ENCODE results near the gene BSPH1. TPM values are rescaled to one million over a fixed set of nuclear protein-coding genes. Genes with fewer than 3 reads are reported as not detected.
A peak's percentile ranks its signal among the peaks of the same experiment; 100 is the strongest.
"Not testable (repeated sequence)": the region's sequence is repeated elsewhere in the genome, so short reads cannot be mapped to it uniquely, and the experiment has no call there.

The BSPH1 gene
- total RNA-seq (2014; rRNA removed; shearing (Covaris generic)) = 0.25 TPM in 1 of 2 replicates, not detected in the other

- no peak for DNase-seq (ENCODE audit: low read depth)
Measured at GRCh38 chr19:47992070-47992469, at the start of gene BSPH1. BSPH1 (minus strand) TSS chr19:47992170; CDS start chr19:47992081, 89 bp downstream.

GRCh38 chr19:48036765-48037164 lies 44.8 kb upstream of the BSPH1 start:
- DNase-seq (ENCODE audit: low read depth) = no peak

- DNase-seq (ENCODE audit: low read depth) = no peak
Measured at GRCh38 chr19:48033604-48034003, 41.6 kb upstream of the BSPH1 start.

- DNase-seq (ENCODE audit: low read depth) = no peak
Measured at GRCh38 chr19:48030073-48030472, 38.1 kb upstream of the BSPH1 start.

GRCh38 chr19:48029431-48029830 lies 37.5 kb upstream of the BSPH1 start:
- DNase-seq (ENCODE audit: low read depth) = no peak

GRCh38 chr19:48025480-48025879 lies 33.5 kb upstream of the BSPH1 start:
- no peak for DNase-seq (ENCODE audit: low read depth)

GRCh38 chr19:48023518-48023917 lies 31.5 kb upstream of the BSPH1 start:
- no peak for DNase-seq (ENCODE audit: low read depth)

GRCh38 chr19:48023011-48023410 lies 31.0 kb upstream of the BSPH1 start:
- no peak for DNase-seq (ENCODE audit: low read depth)

- DNase-seq (ENCODE audit: low read depth) = no peak
Measured at GRCh38 chr19:48020686-48021085, 28.7 kb upstream of the BSPH1 start.

- DNase-seq (ENCODE audit: low read depth) = no peak
Measured at GRCh38 chr19:48010932-48011758, 19.2 kb upstream of the BSPH1 start.

- DNase-seq (ENCODE audit: low read depth) = peak; percentile 21
Measured at GRCh38 chr19:48006762-48007161, 14.8 kb upstream of the BSPH1 start.

GRCh38 chr19:48004236-48004635 lies 12.3 kb upstream of the BSPH1 start:
- DNase-seq (ENCODE audit: low read depth) = no peak

GRCh38 chr19:48000846-48001245 lies 8.9 kb upstream of the BSPH1 start:
- no peak for DNase-seq (ENCODE audit: low read depth)

GRCh38 chr19:47998800-47999199 lies 6.8 kb upstream of the BSPH1 start:
- no peak for DNase-seq (ENCODE audit: low read depth)

- no peak for DNase-seq (ENCODE audit: low read depth)
Measured at GRCh38 chr19:47996230-47996727, 4.3 kb upstream of the BSPH1 start.

GRCh38 chr19:47994209-47994802 lies 2.3 kb upstream of the BSPH1 start, which contains the start of gene ELSPBP1:
ELSPBP1 (plus strand) TSS chr19:47994632; CDS start chr19:48008668, 14,036 bp downstream.
- DNase-seq (ENCODE audit: low read depth) = peak; percentile 89

GRCh38 chr19:47991191-47991808 lies 670 bp downstream of the BSPH1 start:
- DNase-seq (ENCODE audit: low read depth) = peak; percentile 41

- DNase-seq (ENCODE audit: low read depth) = no peak
Measured at GRCh38 chr19:47973529-47973928, 18.4 kb downstream of the BSPH1 start.

- not testable (repeated sequence) for DNase-seq (ENCODE audit: low read depth)
Measured at GRCh38 chr19:47955936-47956335, 36.0 kb downstream of the BSPH1 start.

- DNase-seq (ENCODE audit: low read depth) = not testable (repeated sequence)
Measured at GRCh38 chr19:47952132-47952531, 39.8 kb downstream of the BSPH1 start.

- not testable (repeated sequence) for DNase-seq (ENCODE audit: low read depth)
Measured at GRCh38 chr19:47949852-47950521, 42.0 kb downstream of the BSPH1 start.

GRCh38 chr19:47928581-47928980 lies 63.4 kb downstream of the BSPH1 start:
- DNase-seq (ENCODE audit: low read depth) = not testable (repeated sequence)
